Psoas muscle (tissue), 8 donors: ENCODE data around the gene CHST15. TPM values are rescaled to one million over a fixed set of nuclear protein-coding genes. Genes with fewer than 3 reads are reported as not detected.

Experiments
- ATAC-seq, 4 donors: fragments of 200-7000 bp; cut with Tn5 transposase; one replicate each; pipeline ENCODE4 v1.9.1; 2020; ENCODE audit warnings: moderate library complexity in 3 of 4, mild to moderate bottlenecking in 2 of 4
- DNase-seq, 2 donors: peaks; one replicate each; pipeline ENCODE4 v3.0.0-alpha.2; 2020
- H3K27ac ChIP-seq: fragments of 200-600 bp; one replicate; pipeline ENCODE4 v1.8.0; 2022
- H3K27me3 ChIP-seq, 3 donors: fragments of 200-600 bp in 1 of 3; one replicate each; pipeline versions ENCODE4 v1.6.1 to v1.8.0; 2013 to 2022; ENCODE audit warnings: low read length in 2 of 3, mild to moderate bottlenecking in 2 of 3, moderate library complexity in 1 of 3; ENCODE audit not compliant: insufficient read depth in 3 of 3
- H3K36me3 ChIP-seq, 2 donors: fragments of 200-600 bp in 1 of 2; one replicate each; pipeline versions ENCODE4 v1.6.1 to v1.8.0; 2013 to 2022; ENCODE audit warnings: low read depth in 1 of 2, mild to moderate bottlenecking in 1 of 2, moderate library complexity in 1 of 2; ENCODE audit not compliant: insufficient read depth in 1 of 2
- H3K4me1 ChIP-seq: fragments of 200-600 bp; one replicate; pipeline ENCODE4 v1.8.0; 2022
- H3K4me3 ChIP-seq: fragments of 200-600 bp; one replicate; pipeline ENCODE4 v1.8.0; 2022; ENCODE audit warnings: mild to moderate bottlenecking
- H3K9me3 ChIP-seq: fragments of 200-600 bp; one replicate; pipeline ENCODE4 v1.8.0; 2022
- CTCF ChIP-seq: fragments of 200-600 bp; IDR thresholded peaks from one replicate; pipeline ENCODE4 v1.8.0; 2022; ENCODE audit warnings: antibody characterized with exemption
- WGBS, 3 donors: extraction: QIAGEN DNeasy Blood & Tissue Kit; methylation state at CpG; one replicate each; pipeline versions ENCODE4 v1.1.6 to v1.1.7; 2013; 5-methylcytosine and 5-hydroxymethylcytosine counted together
- intact Hi-C, 2 donors: fragments of 100-400 bp; cut with DNase I; formaldehyde crosslinking; loops; one replicate each; pipeline versions ENCODE4 v1.11.0 to v1.14.2; 2022
- polyA plus RNA-seq, 3 donors: library from polyadenylated mRNA; stranded (reverse); fragments of 200-250 nt; gene quantifications; one replicate each; pipeline ENCODE4 v1.2.3, GENCODE V29; 2013
- total RNA-seq, 4 donors: library from RNA; stranded (reverse); fragmentation: NEBNext Ultra II Directional in 2 of 4; extraction: Animal tissue kit (Norgen Biotek cat#: 25700) in 2 of 4; gene quantifications; one replicate each; pipeline versions ENCODE4 v1.2.1 to v1.2.4, GENCODE V29; 2021 to 2023
- donor health status: healthy with polysubstance abuse.
- donor health status: DM: no; HTN: no; CAD: no; lungs with moderate emphysema.
- donor health status: Bipolar disorder and iron deficiency.
- donor health status: healthy.
- donor health status: DM: yes; HTN: yes; CAD: no.
- donor health status: DM: no; HTN: no; CAD: no.
- donor health status: DM: no; HTN: no; CAD: no.
- donor health status: DM: yes; HTN: yes; CAD: no.

Gene CHST15
- total and polyA plus RNA-seq, 7 donors: 3.6 to 39.2 (median 10.4) TPM

GRCh38 chr10:124072541-124072940 lies 20.9 kb downstream of the CHST15 start:
- H3K4me3 ChIP-seq: no peak overlapping the region
- H3K27ac ChIP-seq: no peak overlapping the region
- H3K36me3 ChIP-seq: no peaks in the 10 kb centered on the region
- H3K4me1 ChIP-seq: no peaks in the 10 kb centered on the region
- 53 to 67% (median 60%) methylated on average over 3 of the region's 3 CpGs for WGBS, 3 donors
- no peak for DNase-seq
- ATAC-seq: no peak
- H3K9me3 ChIP-seq: no peaks in the 10 kb centered on the region
- intact Hi-C loops: no loop called here
- H3K27me3 ChIP-seq: peaks cover 0 to 2% (median 0%) of the 10 kb centered on the region in 3 donors
- TF ChIP-seq CTCF: no peak

GRCh38 chr10:124072106-124072505 lies 21.3 kb downstream of the CHST15 start:
- no peak for DNase-seq
- no peaks in the 10 kb centered on the region for H3K4me1 ChIP-seq
- no peaks in the 10 kb centered on the region for H3K9me3 ChIP-seq
- H3K27ac ChIP-seq: no peak overlapping the region
- intact Hi-C loops: no loop called here
- no peak for ATAC-seq
- TF ChIP-seq CTCF: no peak
- H3K4me3 ChIP-seq: no peak overlapping the region
- 79 to 85% (median 83%) methylated on average over 4 of the region's 4 CpGs for WGBS, 3 donors
- peaks cover 0 to 2% (median 0%) of the 10 kb centered on the region in 3 donors for H3K27me3 ChIP-seq
- H3K36me3 ChIP-seq: no peaks in the 10 kb centered on the region

DNA sequence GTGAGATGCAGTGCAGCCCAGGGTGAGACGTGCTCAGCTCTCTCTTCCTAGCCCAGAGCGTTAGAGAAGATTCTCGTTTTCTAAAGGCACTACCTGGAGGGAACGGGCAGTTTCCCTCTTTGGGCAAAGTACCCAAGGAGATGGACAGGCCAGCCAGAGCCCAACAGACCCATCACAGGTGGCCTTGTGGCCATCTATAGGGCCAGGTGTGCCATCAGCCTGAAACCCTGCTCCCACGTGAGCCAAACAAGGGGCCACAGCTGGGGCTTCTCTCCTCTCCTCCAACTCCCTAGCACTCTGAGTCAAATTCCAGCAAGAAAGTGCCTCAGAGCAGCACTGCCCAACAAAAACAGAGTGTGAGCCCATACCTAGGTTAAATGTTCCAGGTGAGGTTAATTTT lies 22.3 kb downstream of the CHST15 start:
- TF ChIP-seq CTCF: no peak
- H3K27ac ChIP-seq: no peak overlapping the region
- H3K4me3 ChIP-seq: no peak overlapping the region
- ATAC-seq (no peak), DNase-seq (no peak)
- no peaks in the 10 kb centered on the region for H3K4me1 ChIP-seq
- 90 to 96% (median 92%) methylated on average over 5 of the region's 5 CpGs for WGBS, 3 donors
- no peaks in the 10 kb centered on the region for H3K9me3 ChIP-seq
- peaks cover 0 to 2% (median 0%) of the 10 kb centered on the region in 3 donors for H3K27me3 ChIP-seq
- intact Hi-C loops: no loop called here
- no peaks in the 10 kb centered on the region for H3K36me3 ChIP-seq

- H3K9me3 ChIP-seq: no peaks in the 10 kb centered on the region
- WGBS, 3 donors: 86 to 93% (median 91%) methylated on average over 10 of the region's 10 CpGs
- intact Hi-C loops: no loop called here
- H3K4me3 ChIP-seq: no peak overlapping the region
- DNase-seq (no peak), ATAC-seq (no peak)
- H3K4me1 ChIP-seq: peaks cover 2% of the 10 kb centered on the region
- TF ChIP-seq CTCF: no peak
- H3K27me3 ChIP-seq: peaks cover 0 to 2% (median 0%) of the 10 kb centered on the region in 3 donors
- H3K36me3 ChIP-seq: no peaks in the 10 kb centered on the region
- H3K27ac ChIP-seq: no peak overlapping the region
Observed at GRCh38 chr10:124070666-124071065, 22.7 kb downstream of the CHST15 start.
